ENCODE data around the gene PLA2G2F.
A peak's percentile ranks its signal among the peaks of the same experiment; 100 is the strongest.

PLA2G2F gene, protein sequence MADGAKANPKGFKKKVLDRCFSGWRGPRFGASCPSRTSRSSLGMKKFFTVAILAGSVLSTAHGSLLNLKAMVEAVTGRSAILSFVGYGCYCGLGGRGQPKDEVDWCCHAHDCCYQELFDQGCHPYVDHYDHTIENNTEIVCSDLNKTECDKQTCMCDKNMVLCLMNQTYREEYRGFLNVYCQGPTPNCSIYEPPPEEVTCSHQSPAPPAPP

GRCh38 chr1:20138961-20139550, at the start of gene PLA2G2F:
Gene PLA2G2F, plus strand, starts transcription at chr1:20139323. Its CDS starts 105 bp downstream, at chr1:20139428.
- DNase-seq: no peak

- DNase-seq: no peak
Measured at GRCh38 chr1:20089328-20090077, 49.6 kb upstream of the PLA2G2F start.

DNA sequence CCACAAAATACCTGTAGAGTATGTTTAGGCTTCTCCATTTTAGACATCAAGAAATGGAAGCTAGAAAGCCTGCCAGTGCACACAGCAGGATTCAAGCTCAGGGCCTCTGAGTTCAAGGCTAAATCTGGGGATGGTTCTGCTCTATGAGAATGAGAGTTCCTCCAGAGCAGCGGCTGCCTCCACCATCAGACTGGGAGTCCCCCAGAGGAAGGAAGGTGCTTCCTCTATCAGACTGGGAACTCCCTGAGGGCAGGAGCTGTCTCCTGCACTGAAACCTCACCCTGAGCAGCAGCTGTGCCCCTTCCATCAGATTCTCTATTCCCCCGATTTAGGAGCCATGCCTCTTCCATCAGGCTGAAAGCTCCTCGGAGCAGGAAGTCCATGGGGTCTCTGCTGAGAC, 49.0 kb upstream of the PLA2G2F start:
- DNase-seq: no peak

GRCh38 chr1:20090641-20091040, 48.5 kb upstream of the PLA2G2F start:
- no peak for DNase-seq

- DNase-seq: no peak
Measured at GRCh38 chr1:20093303-20093702, 45.8 kb upstream of the PLA2G2F start.

- DNase-seq: peak in 1 of 2 donors; percentile 3
Measured at GRCh38 chr1:20093940-20094391, 45.2 kb upstream of the PLA2G2F start.

- DNase-seq: peak in 1 of 2 donors; percentile 10
Measured at GRCh38 chr1:20095564-20096434, 43.3 kb upstream of the PLA2G2F start.

GRCh38 chr1:20096840-20097447, 42.2 kb upstream of the PLA2G2F start:
- DNase-seq: no peak

DNA sequence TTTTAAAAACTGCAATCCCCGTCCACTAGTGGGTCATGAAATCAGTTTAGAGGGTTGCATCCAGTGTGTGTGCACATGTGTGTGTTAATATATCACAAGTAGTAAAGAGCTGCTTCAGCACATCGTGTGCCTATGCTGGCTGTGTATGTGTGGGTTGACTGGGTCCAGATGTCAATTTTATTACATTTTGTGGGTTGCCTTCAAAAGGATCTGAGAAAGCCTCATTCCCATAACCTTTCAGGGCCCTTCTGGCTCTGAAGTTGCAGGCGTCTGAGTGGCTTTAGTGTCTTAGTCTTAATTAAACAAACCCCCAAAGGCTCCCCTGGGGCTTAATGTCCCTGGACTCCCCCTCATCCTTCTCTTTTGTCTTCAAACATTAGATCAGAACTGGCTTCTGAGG, 39.6 kb upstream of the PLA2G2F start:
- DNase-seq: no peak

- DNase-seq: peak; percentile 31 to 62
Measured at GRCh38 chr1:20100632-20101355, 38.3 kb upstream of the PLA2G2F start.

GRCh38 chr1:20102875-20103274, 36.2 kb upstream of the PLA2G2F start:
- no peak for DNase-seq

DNA sequence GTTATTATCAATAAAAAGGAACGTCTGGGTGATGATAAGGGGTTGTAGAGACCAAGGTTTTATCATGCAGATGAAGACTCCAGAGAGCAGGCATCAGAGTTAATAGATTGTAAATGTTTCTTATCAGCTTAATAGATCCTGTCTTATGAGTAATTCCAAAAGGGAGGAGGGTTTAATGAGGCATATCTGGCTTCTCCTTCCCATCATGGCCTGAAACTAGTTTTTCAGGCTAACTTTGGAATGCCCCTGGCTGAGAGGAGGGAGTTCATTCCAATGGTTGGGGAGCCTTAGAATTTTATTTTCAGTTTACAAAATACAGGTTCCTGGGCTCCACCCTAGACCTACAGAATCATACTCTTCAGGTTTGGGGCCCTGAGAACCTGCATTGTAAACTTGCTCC, 33.3 kb upstream of the PLA2G2F start:
- DNase-seq: no peak

- no peak for DNase-seq
Measured at GRCh38 chr1:20107351-20107750, 31.8 kb upstream of the PLA2G2F start.

DNA sequence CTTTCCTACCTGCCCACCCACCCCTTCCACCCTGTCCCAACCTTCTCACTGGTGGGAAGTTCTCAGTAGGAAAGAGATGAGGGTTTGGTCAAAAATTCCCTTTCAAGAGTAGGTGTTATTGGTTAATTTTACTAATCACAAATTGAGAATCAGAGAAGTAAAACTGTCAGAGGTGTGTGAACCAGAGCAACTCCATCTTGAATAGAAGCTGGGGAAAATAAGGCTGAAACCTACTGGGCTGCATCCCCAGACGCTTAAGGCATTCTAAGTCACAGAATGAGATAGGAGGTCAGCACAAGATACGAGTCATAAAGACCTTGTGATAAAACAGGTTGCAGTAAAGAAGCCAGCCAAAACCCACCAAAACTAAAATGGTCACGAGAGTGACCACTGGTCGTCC, 31.3 kb upstream of the PLA2G2F start:
- no peak for DNase-seq

GRCh38 chr1:20108366-20109123, 30.6 kb upstream of the PLA2G2F start:
- DNase-seq: no peak

- no peak for DNase-seq
Measured at GRCh38 chr1:20109223-20109856, 29.8 kb upstream of the PLA2G2F start.

GRCh38 chr1:20110679-20111078, 28.4 kb upstream of the PLA2G2F start:
- DNase-seq: no peak

DNA sequence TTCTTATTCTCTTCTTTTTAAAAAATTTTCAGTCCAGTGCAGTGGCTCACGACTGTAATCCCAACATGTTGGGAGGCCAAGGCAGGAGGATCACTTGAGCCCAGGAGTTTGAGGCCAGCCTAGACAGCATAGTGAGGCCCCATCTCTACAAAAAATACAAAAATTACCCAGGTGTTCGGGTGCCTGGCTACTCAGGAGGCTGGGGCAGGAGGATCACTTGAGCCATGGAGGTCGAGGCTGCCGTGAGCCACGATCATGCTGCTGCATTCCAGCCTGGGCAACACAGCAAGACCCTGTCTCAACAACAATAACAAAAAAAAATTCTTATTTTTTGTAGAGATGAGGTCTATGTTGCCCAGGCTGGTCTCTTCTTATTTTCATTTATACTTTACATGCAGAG, 27.7 kb upstream of the PLA2G2F start:
- DNase-seq: no peak

GRCh38 chr1:20112279-20113000, 26.7 kb upstream of the PLA2G2F start:
- DNase-seq: no peak
